Stimulated activated CD4-positive, alpha-beta T cell treated with anti-CD3 and anti-CD28 coated beads, Interleukin-12 subunit alpha, Interleukin-12 subunit beta, amount 100 ng/mL, for 48 hours (primary cell): Measurements from ENCODE around the gene COL3A1.

Experiments used
- DNase-seq, 3 donors: peaks; one replicate each; pipeline ENCODE4 v3.0.0-alpha.2; 2020; ENCODE audit warnings: low read depth in 2 of 3, low spot score in 1 of 3

The COL3A1 gene

GRCh38 chr2:189015359-189015758 is 41.2 kb downstream of the COL3A1 start:
- no peak for DNase-seq

GRCh38 chr2:189016311-189016861 is 42.2 kb downstream of the COL3A1 start:
- DNase-seq: no peak

- DNase-seq: no peak
These were observed 44.5 kb downstream of the COL3A1 start for GRCh38 chr2:189018631-189019030.

GRCh38 chr2:189020179-189020578 is 46.0 kb downstream of the COL3A1 start:
- no peak for DNase-seq

- DNase-seq: no peak
These were observed 47.9 kb downstream of the COL3A1 start for GRCh38 chr2:189022053-189022481.

- DNase-seq: no peak
These were observed 48.3 kb downstream of the COL3A1 start for GRCh38 chr2:189022492-189022891.

- no peak for DNase-seq
These were observed 50.9 kb downstream of the COL3A1 start for GRCh38 chr2:189024901-189025618.

GRCh38 chr2:189037518-189037917 is 63.3 kb downstream of the COL3A1 start:
- no peak for DNase-seq

GRCh38 chr2:189045836-189046235 is 71.7 kb downstream of the COL3A1 start:
- DNase-seq: no peak

- no peak for DNase-seq
These were observed 72.1 kb downstream of the COL3A1 start for GRCh38 chr2:189046320-189046719.

- no peak for DNase-seq
These were observed 73.2 kb downstream of the COL3A1 start for GRCh38 chr2:189047171-189047888.

GRCh38 chr2:189048189-189048588 is 74.0 kb downstream of the COL3A1 start:
- DNase-seq: no peak

- no peak for DNase-seq
These were observed 75.6 kb downstream of the COL3A1 start for GRCh38 chr2:189049709-189050164.

GRCh38 chr2:189050165-189050712 is 76.1 kb downstream of the COL3A1 start:
- no peak for DNase-seq

GRCh38 chr2:189056200-189057106 is 82.3 kb downstream of the COL3A1 start:
- no peak for DNase-seq

GRCh38 chr2:189057316-189057715 is 83.1 kb downstream of the COL3A1 start:
- no peak for DNase-seq

- DNase-seq: no peak
These were observed 86.0 kb downstream of the COL3A1 start for GRCh38 chr2:189060096-189060642.
